ENCODE results near the gene REPS1.

The REPS1 gene

GRCh38 chr6:138920906-138921305 is 67.1 kb downstream of the REPS1 start:
- H3K36me3 ChIP-seq (ENCODE audit: control insufficient read depth, insufficient read depth, low read length, severe bottlenecking) = peaks cover 41% of the 10 kb centered on the region
- no peak overlapping the region for H3K4me3 ChIP-seq (ENCODE audit: low read length)

GRCh38 chr6:138914701-138915100 is 73.4 kb downstream of the REPS1 start:
- Histone ChIP-seq H3K9ac (ENCODE audit: low read length) (no peak overlapping the region), H3K4me1 (ENCODE audit: control insufficient read depth, insufficient read depth, low read length) (no peaks in the 10 kb centered on the region), H3K9me3 (ENCODE audit: control insufficient read depth, low read length) (no peaks in the 10 kb centered on the region), H3K4me3 (ENCODE audit: low read length) (no peak overlapping the region), H3K36me3 (ENCODE audit: control insufficient read depth, insufficient read depth, low read length, severe bottlenecking) (peaks cover 81% of the 10 kb centered on the region), H3K27me3 (replicated peaks; ENCODE audit: control insufficient read depth, insufficient read depth, low read length) (no peaks in the 10 kb centered on the region)
- peak; percentile 2 for DNase-seq (ENCODE audit: low read depth)

More at GRCh38 chr6:138920906-138921305, 67.1 kb downstream of the REPS1 start:
- no peak for DNase-seq (ENCODE audit: low read depth)
- Histone ChIP-seq H3K9me3 (ENCODE audit: control insufficient read depth, low read length) (no peaks in the 10 kb centered on the region), H3K4me1 (ENCODE audit: control insufficient read depth, insufficient read depth, low read length) (no peaks in the 10 kb centered on the region), H3K9ac (ENCODE audit: low read length) (no peak overlapping the region), H3K27me3 (replicated peaks; ENCODE audit: control insufficient read depth, insufficient read depth, low read length) (no peaks in the 10 kb centered on the region)

GRCh38 chr6:138912308-138912707 is 75.7 kb downstream of the REPS1 start:
- H3K27me3 ChIP-seq (replicated peaks; ENCODE audit: control insufficient read depth, insufficient read depth, low read length) = no peaks in the 10 kb centered on the region
- no peak for DNase-seq (ENCODE audit: low read depth)
- H3K9ac ChIP-seq (ENCODE audit: low read length) = no peak overlapping the region
- no peaks in the 10 kb centered on the region for H3K9me3 ChIP-seq (ENCODE audit: control insufficient read depth, low read length)
- no peaks in the 10 kb centered on the region for H3K4me1 ChIP-seq (ENCODE audit: control insufficient read depth, insufficient read depth, low read length)
- peaks cover 81% of the 10 kb centered on the region for H3K36me3 ChIP-seq (ENCODE audit: control insufficient read depth, insufficient read depth, low read length, severe bottlenecking)
- H3K4me3 ChIP-seq (ENCODE audit: low read length) = no peak overlapping the region

- H3K27me3 ChIP-seq (replicated peaks; ENCODE audit: control insufficient read depth, insufficient read depth, low read length) = no peaks in the 10 kb centered on the region
- no peak overlapping the region for H3K9ac ChIP-seq (ENCODE audit: low read length)
- no peaks in the 10 kb centered on the region for H3K4me1 ChIP-seq (ENCODE audit: control insufficient read depth, insufficient read depth, low read length)
- no peaks in the 10 kb centered on the region for H3K9me3 ChIP-seq (ENCODE audit: control insufficient read depth, low read length)
- H3K36me3 ChIP-seq (ENCODE audit: control insufficient read depth, insufficient read depth, low read length, severe bottlenecking) = peaks cover 88% of the 10 kb centered on the region
- H3K4me3 ChIP-seq (ENCODE audit: low read length) = no peak overlapping the region
- no peak for DNase-seq (ENCODE audit: low read depth)
These were observed 78.1 kb downstream of the REPS1 start for GRCh38 chr6:138909975-138910374.

- peaks cover 88% of the 10 kb centered on the region for H3K36me3 ChIP-seq (ENCODE audit: control insufficient read depth, insufficient read depth, low read length, severe bottlenecking)
- H3K9ac ChIP-seq (ENCODE audit: low read length) = no peak overlapping the region
- no peaks in the 10 kb centered on the region for H3K27me3 ChIP-seq (replicated peaks; ENCODE audit: control insufficient read depth, insufficient read depth, low read length)
- no peaks in the 10 kb centered on the region for H3K4me1 ChIP-seq (ENCODE audit: control insufficient read depth, insufficient read depth, low read length)
- H3K4me3 ChIP-seq (ENCODE audit: low read length) = no peak overlapping the region
- no peaks in the 10 kb centered on the region for H3K9me3 ChIP-seq (ENCODE audit: control insufficient read depth, low read length)
- DNase-seq (ENCODE audit: low read depth) = no peak
These were observed 78.5 kb downstream of the REPS1 start for GRCh38 chr6:138909511-138909910.

- H3K4me1 ChIP-seq (ENCODE audit: control insufficient read depth, insufficient read depth, low read length) = no peaks in the 10 kb centered on the region
- no peak overlapping the region for H3K9ac ChIP-seq (ENCODE audit: low read length)
- DNase-seq (ENCODE audit: low read depth) = no peak
- no peak overlapping the region for H3K4me3 ChIP-seq (ENCODE audit: low read length)
- H3K9me3 ChIP-seq (ENCODE audit: control insufficient read depth, low read length) = no peaks in the 10 kb centered on the region
- peaks cover 90% of the 10 kb centered on the region for H3K36me3 ChIP-seq (ENCODE audit: control insufficient read depth, insufficient read depth, low read length, severe bottlenecking)
- no peaks in the 10 kb centered on the region for H3K27me3 ChIP-seq (replicated peaks; ENCODE audit: control insufficient read depth, insufficient read depth, low read length)
These were observed 80.9 kb downstream of the REPS1 start for GRCh38 chr6:138907167-138907566.

- H3K36me3 ChIP-seq (ENCODE audit: control insufficient read depth, insufficient read depth, low read length, severe bottlenecking) = peaks cover 7% of the 10 kb centered on the region
- no peaks in the 10 kb centered on the region for H3K9me3 ChIP-seq (ENCODE audit: control insufficient read depth, low read length)
- no peak for DNase-seq (ENCODE audit: low read depth)
- H3K27me3 ChIP-seq (replicated peaks; ENCODE audit: control insufficient read depth, insufficient read depth, low read length) = no peaks in the 10 kb centered on the region
- no peak overlapping the region for H3K9ac ChIP-seq (ENCODE audit: low read length)
- H3K4me1 ChIP-seq (ENCODE audit: control insufficient read depth, insufficient read depth, low read length) = no peaks in the 10 kb centered on the region
- H3K4me3 ChIP-seq (ENCODE audit: low read length) = no peak overlapping the region
These were observed 91.0 kb downstream of the REPS1 start for GRCh38 chr6:138897031-138897430.

- DNase-seq (ENCODE audit: low read depth) = no peak
These were observed 91.8 kb downstream of the REPS1 start for GRCh38 chr6:138896104-138896756.

GRCh38 chr6:138891255-138891986 is 96.6 kb downstream of the REPS1 start:
- no peaks in the 10 kb centered on the region for H3K9me3 ChIP-seq (ENCODE audit: control insufficient read depth, low read length)
- no peak overlapping the region for H3K4me3 ChIP-seq (ENCODE audit: low read length)
- no peak for DNase-seq (ENCODE audit: low read depth)
- no peaks in the 10 kb centered on the region for H3K36me3 ChIP-seq (ENCODE audit: control insufficient read depth, insufficient read depth, low read length, severe bottlenecking)
- no peak overlapping the region for H3K9ac ChIP-seq (ENCODE audit: low read length)
- no peaks in the 10 kb centered on the region for H3K4me1 ChIP-seq (ENCODE audit: control insufficient read depth, insufficient read depth, low read length)
- H3K27me3 ChIP-seq (replicated peaks; ENCODE audit: control insufficient read depth, insufficient read depth, low read length) = no peaks in the 10 kb centered on the region

More at GRCh38 chr6:138896104-138896756, 91.8 kb downstream of the REPS1 start:
- Histone ChIP-seq H3K9ac (ENCODE audit: low read length) (no peak overlapping the region), H3K4me1 (ENCODE audit: control insufficient read depth, insufficient read depth, low read length) (no peaks in the 10 kb centered on the region), H3K9me3 (ENCODE audit: control insufficient read depth, low read length) (no peaks in the 10 kb centered on the region), H3K4me3 (ENCODE audit: low read length) (no peak overlapping the region), H3K36me3 (ENCODE audit: control insufficient read depth, insufficient read depth, low read length, severe bottlenecking) (peaks cover 4% of the 10 kb centered on the region), H3K27me3 (replicated peaks; ENCODE audit: control insufficient read depth, insufficient read depth, low read length) (no peaks in the 10 kb centered on the region)

- no peaks in the 10 kb centered on the region for H3K4me1 ChIP-seq (ENCODE audit: control insufficient read depth, insufficient read depth, low read length)
- no peaks in the 10 kb centered on the region for H3K36me3 ChIP-seq (ENCODE audit: control insufficient read depth, insufficient read depth, low read length, severe bottlenecking)
- H3K9me3 ChIP-seq (ENCODE audit: control insufficient read depth, low read length) = no peaks in the 10 kb centered on the region
- H3K4me3 ChIP-seq (ENCODE audit: low read length) = no peak overlapping the region
- H3K9ac ChIP-seq (ENCODE audit: low read length) = no peak overlapping the region
- DNase-seq (ENCODE audit: low read depth) = no peak
- no peaks in the 10 kb centered on the region for H3K27me3 ChIP-seq (replicated peaks; ENCODE audit: control insufficient read depth, insufficient read depth, low read length)
These were observed 102.8 kb downstream of the REPS1 start for GRCh38 chr6:138885156-138885819.

- Histone ChIP-seq H3K4me3 (ENCODE audit: low read length) (no peak overlapping the region), H3K4me1 (ENCODE audit: control insufficient read depth, insufficient read depth, low read length) (no peaks in the 10 kb centered on the region), H3K27me3 (replicated peaks; ENCODE audit: control insufficient read depth, insufficient read depth, low read length) (no peaks in the 10 kb centered on the region), H3K36me3 (ENCODE audit: control insufficient read depth, insufficient read depth, low read length, severe bottlenecking) (no peaks in the 10 kb centered on the region), H3K9me3 (ENCODE audit: control insufficient read depth, low read length) (no peaks in the 10 kb centered on the region), H3K9ac (ENCODE audit: low read length) (no peak overlapping the region)
- no peak for DNase-seq (ENCODE audit: low read depth)
These were observed 105.6 kb downstream of the REPS1 start for GRCh38 chr6:138882369-138883017.

Measured in adipocyte (in vitro differentiated cells).